Naive thymus-derived CD8-positive, alpha-beta T cell (primary cell): ENCODE data around the gene TRAPPC2L. TPM values are rescaled to one million over a fixed set of nuclear protein-coding genes. Genes with fewer than 3 reads are reported as not detected.
"Not testable (repeated sequence)": the region's sequence is repeated elsewhere in the genome, so short reads cannot be mapped to it uniquely, and the experiment has no call there.

Source experiments
- ATAC-seq, 2 donors: fragments of 150-1000 bp; cut with Tn5 transposase in 1 of 2; sonication (Bioruptor Pico), chemical (Tn5 transposase) in 1 of 2; 1 replicate in 1 of 2; 2 replicates in 1 of 2; pipeline ENCODE4 v1.10.0; 2021; ENCODE audit warnings: mild to moderate bottlenecking in 2 of 2, moderate library complexity in 2 of 2
- POLR2A ChIA-PET: fragments of 350-600 bp; sonication (Branson Sonifier 250); formaldehyde crosslinking; loops from one replicate; lab custom pipeline; 2021; ENCODE audit warnings: antibody characterized with exemption; lab: Charles Lee
- DNase-seq, 10 donors: peaks; one replicate each; pipeline versions ENCODE4 v3.0.0 to v3.0.0-alpha.2; 2020 to 2022
- H3K27ac Mint-ChIP-seq, 10 donors: one replicate each; pipeline ENCODE4 v1.8.0; 2020 to 2022; ENCODE audit warnings: mild to moderate bottlenecking in 10 of 10, mixed read lengths in 10 of 10, moderate library complexity in 4 of 10, inconsistent platforms in 1 of 10
- H3K27me3 Mint-ChIP-seq, 5 donors: one replicate each; pipeline ENCODE4 v1.8.0; 2021 to 2022; ENCODE audit warnings: mixed read lengths in 5 of 5
- H3K36me3 Mint-ChIP-seq, 3 donors: one replicate each; pipeline ENCODE4 v1.8.0; 2020 to 2022; ENCODE audit warnings: mixed read lengths in 3 of 3, mild to moderate bottlenecking in 2 of 3, inconsistent platforms in 1 of 3
- H3K4me1 Mint-ChIP-seq, 4 donors: one replicate each; pipeline ENCODE4 v1.8.0; 2021 to 2022; ENCODE audit warnings: mixed read lengths in 4 of 4
- H3K4me3 Mint-ChIP-seq, 10 donors: one replicate each; pipeline ENCODE4 v1.8.0; 2020 to 2022; ENCODE audit warnings: mild to moderate bottlenecking in 10 of 10, mixed read lengths in 10 of 10, moderate library complexity in 6 of 10, inconsistent platforms in 1 of 10
- H3K9me3 Mint-ChIP-seq, 9 donors: one replicate each; pipeline ENCODE4 v1.8.0; 2020 to 2022; ENCODE audit warnings: mixed read lengths in 9 of 9, mild to moderate bottlenecking in 3 of 9, inconsistent platforms in 1 of 9, moderate library complexity in 1 of 9
- polyA plus RNA-seq, 3 donors: library from polyadenylated mRNA; unstranded; fragments of 300-500 nt; fragmentation: Illumina TruSeq; gene quantifications; one replicate each; pipeline ENCODE4 v1.2.3, GENCODE V29; 2021
- total RNA-seq, 8 experiments: library from RNA in 2 of 8; stranded (reverse) in 2 of 8; gene quantifications; one replicate each; pipeline ENCODE4 v1.2.3 and lab custom pipeline; 2021 to 2026

Gene TRAPPC2L
- total and polyA plus RNA-seq, 5 experiments from 2014 or later: 70.0 to 86.5 (median 81.8) TPM

DNA sequence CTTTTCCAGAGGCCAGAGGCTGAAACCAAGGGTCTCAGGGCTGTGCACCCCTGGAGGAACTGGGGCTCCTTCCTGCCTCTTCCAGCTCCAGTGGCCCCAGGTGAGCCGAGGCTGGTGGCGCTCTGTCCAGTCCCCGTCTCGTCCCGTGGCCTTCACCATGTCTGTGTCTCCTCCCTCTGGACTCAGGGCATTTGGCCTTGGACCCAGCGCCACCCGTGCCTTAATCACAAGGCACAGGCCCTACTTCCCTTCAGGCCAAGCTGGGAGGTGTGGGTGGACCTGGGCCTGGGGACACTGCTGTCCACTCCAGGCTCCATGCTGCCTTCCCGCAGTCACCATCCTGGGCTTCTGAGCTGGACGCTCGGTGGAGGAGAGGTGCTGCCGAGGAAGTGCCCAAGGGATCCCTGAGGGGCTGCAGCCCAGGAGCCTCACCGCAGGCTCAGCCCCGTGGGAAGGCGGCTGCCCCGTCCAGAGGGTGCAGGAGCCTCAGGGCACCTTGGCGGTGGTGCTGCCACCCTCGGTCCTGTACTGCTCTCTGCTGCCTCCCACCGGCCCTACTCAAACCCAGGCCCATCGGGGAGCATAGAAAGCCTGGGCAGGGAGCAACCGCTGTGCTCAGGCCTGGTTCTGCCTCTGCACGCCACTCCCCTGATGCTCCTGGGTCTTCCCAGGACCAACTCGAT lies 35.6 kb upstream of the TRAPPC2L start:
- no peak for DNase-seq

DNA sequence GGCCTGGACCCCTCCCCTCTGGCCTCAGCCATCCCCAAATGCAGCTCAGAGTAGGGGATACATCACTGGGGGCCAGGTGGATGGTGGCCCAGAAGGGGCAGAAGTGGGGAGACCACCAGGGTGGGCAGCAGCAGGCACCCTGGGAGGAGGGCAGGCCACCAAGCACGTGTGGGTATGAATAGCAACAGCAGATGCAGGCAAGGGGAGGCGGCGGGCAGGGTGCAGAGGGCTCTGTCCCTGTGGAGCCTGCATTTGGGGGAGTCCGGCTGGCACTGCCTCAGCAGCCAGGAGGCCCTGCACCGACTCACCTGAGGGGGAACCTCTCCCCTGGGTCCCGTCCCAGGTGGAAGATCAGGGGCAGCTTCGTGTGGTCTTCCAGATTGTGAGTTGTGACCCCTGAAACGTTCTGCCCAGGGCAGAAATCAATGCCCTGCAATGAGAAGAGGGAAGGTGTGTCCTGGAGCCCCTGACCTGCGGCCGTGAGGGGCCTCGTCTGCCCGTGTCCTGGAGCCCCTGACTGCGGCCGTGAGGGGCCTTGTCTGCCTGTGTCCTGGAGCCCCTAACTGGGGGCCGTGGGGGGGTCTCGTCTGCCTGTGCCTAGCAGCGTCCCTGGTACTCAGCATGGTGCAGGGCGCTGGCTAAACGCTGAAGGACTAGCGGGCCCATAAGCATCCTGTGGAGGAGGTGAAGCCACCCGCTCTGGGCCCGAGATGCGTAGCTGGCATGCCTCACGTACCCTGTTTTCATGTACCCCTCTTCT lies 34.5 kb upstream of the TRAPPC2L start:
- Mint-ChIP-seq H3K4me1 (peaks cover 0 to 2% (median 0%) of the 10 kb centered on the region in 4 donors), H3K27me3 (no peaks in the 10 kb centered on the region), H3K36me3 (peaks cover 0 to 3% (median 2%) of the 10 kb centered on the region in 3 donors), H3K9me3 (no peaks in the 10 kb centered on the region), H3K4me3 (no peak overlapping the region), H3K27ac (peak overlapping the region in 1 of 10 donors; percentile 40)
- ATAC-seq (no peak), DNase-seq (no peak)
- POLR2A ChIA-PET: interaction anchor here (0.7 kb wide), 1 partner anchor 11 kb away, joined by 3 read pairs; the partner anchor contains the start of gene APRT

More for the DNA sequence above, 35.6 kb upstream of the TRAPPC2L start:
- no peak overlapping the region for H3K27ac Mint-ChIP-seq
- no peak overlapping the region for H3K4me3 Mint-ChIP-seq
- no peaks in the 10 kb centered on the region for H3K9me3 Mint-ChIP-seq
- peaks cover 0 to 2% (median 0%) of the 10 kb centered on the region in 4 donors for H3K4me1 Mint-ChIP-seq
- no peak for ATAC-seq
- H3K27me3 Mint-ChIP-seq: no peaks in the 10 kb centered on the region
- peaks cover 0 to 5% (median 2%) of the 10 kb centered on the region in 3 donors for H3K36me3 Mint-ChIP-seq
- POLR2A ChIA-PET: interaction anchor here (0.7 to 1.7 kb wide), 3 partner anchors 9 to 40 kb away, joined by 3 to 4 read pairs (median 3); partner anchors contain the start of genes APRT and CDT1

DNA sequence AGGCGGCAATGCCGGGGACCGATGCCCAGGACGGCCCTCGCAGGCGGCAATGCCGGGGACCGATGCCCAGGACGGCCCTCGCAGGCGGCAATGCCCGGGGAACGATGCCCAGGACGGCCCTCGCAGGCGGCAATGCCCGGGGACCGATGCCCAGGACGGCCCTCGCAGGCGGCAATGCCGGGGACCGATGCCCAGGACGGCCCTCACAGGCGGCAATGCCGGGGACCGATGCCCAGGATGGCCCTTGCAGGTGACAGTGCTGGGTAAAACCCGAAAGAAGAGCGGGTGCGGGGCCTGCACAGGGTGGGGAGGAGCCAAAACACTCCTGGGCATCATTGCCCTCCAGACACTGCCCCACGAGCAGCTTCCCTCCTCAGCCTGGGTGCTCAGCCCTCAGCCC lies 33.3 kb upstream of the TRAPPC2L start:
- ATAC-seq, H3K4me1 Mint-ChIP-seq, H3K27ac Mint-ChIP-seq, H3K9me3 Mint-ChIP-seq, POLR2A ChIA-PET, H3K36me3 Mint-ChIP-seq, DNase-seq, H3K27me3 Mint-ChIP-seq, H3K4me3 Mint-ChIP-seq: not testable (repeated sequence)

DNA sequence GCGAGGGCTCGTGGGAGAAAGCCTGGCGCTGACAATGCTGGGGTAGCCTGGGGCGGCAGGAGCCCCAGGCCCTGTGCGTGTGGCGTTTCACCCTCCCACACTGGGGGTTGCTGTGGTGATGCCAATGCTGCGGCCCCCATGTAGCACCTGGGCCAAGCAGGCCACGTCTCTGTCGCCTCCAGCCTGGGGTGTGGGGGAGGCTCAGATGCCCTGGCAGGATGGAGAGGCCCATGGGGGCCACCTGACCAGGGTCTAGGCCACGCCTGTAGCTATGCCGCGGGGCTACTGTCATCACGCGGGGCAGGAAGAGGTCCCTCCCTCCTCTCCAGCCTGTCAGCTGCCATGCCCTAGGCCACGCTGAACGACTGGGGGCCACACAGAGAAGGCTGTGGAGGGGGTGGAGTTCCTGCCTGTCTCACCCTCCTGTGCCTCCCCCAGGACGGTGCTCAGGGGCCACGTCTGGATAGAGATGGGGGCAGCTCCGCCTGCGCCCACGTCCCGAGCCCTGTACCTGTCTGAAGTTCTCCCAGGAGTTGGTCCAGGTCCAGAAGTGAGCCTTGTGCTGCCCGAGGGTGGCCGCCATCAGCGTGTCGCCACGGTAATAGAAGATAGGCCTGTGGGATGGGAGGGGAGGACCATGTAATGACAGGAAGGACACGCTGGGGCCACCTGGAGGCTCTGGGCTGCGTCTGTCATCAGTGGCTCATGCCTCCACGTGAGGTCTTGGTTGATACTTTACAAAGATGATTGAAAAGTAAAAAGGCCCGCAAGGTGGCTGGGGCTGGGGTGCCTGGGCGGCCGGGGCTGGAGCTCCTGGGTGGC lies 32.5 kb upstream of the TRAPPC2L start:
- H3K27ac Mint-ChIP-seq: no peak overlapping the region

DNA sequence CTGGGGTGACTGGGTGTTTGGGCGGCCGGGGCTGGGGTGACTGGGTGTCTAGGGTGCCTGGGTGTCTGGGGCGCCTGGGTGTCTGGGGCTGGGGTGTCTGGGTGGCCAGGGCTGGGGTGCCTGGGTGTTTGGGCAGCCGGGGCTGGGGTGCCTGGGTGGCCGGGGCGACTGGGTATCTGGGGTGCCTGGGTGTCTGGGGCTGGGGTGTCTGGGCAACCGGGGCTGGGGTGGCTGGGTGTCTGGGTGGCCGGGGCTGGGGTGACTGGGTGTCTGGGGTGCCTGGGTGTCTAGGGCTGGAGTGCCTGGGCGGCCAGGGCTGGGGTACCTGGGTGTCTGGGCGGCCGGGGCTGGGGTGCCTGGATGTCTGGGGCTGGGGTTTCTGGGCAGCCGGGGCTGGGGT lies 31.8 kb upstream of the TRAPPC2L start:
- ATAC-seq: no peak
- Mint-ChIP-seq H3K27ac (no peak overlapping the region), H3K9me3 (no peaks in the 10 kb centered on the region), H3K4me1 (peaks cover 0 to 2% (median 0%) of the 10 kb centered on the region in 4 donors), H3K36me3 (peaks cover 0 to 3% (median 2%) of the 10 kb centered on the region in 3 donors), H3K27me3 (no peaks in the 10 kb centered on the region), H3K4me3 (no peak overlapping the region)
- DNase-seq: no peak
- POLR2A ChIA-PET: no interaction called here

More for the DNA sequence above, 32.5 kb upstream of the TRAPPC2L start:
- Mint-ChIP-seq H3K4me3 (no peak overlapping the region), H3K36me3 (peaks cover 0 to 3% (median 2%) of the 10 kb centered on the region in 3 donors), H3K4me1 (peaks cover 0 to 2% (median 0%) of the 10 kb centered on the region in 4 donors), H3K9me3 (no peaks in the 10 kb centered on the region), H3K27me3 (no peaks in the 10 kb centered on the region)
- no peak for ATAC-seq
- POLR2A ChIA-PET: no interaction called here
- no peak for DNase-seq

DNA sequence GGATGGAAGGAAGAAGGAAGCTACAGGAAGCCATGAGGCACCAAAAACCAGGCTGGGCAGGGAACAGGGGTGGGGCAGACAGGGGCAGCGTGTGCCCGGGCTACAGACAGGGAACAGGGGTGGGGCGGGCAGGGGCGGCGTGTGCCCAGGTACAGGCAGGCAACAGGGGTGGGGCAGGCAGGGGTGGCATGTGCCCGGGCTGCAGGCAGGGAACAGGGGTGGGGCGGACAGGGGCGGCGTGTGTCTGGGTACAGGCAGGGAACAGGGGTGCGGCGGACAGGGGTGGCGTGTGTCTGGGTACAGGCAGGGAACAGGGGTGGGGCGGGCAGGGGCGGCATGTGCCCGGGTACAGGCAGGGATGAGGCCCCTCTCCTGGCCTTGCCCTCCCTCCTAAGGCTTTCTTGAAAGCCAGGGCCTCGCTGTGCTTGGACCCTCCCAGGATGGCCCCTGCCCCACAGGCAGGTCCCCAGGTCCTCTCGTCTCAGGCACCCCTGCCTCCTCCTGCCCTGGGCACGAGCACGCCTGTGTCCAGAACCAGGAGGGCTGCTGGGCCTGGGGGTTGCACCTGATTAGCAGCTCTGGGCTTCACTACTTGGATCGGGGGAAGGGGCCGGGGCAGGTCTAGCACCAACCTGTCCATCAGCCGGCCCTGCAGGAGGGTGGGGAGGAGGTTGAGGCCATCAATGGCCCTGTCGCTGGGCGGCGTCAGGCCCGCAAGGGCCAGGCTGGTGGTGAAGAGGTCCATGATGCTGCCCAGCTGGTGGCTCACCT lies 30.7 kb upstream of the TRAPPC2L start:
- POLR2A ChIA-PET: interaction anchor here (0.5 to 0.6 kb wide), 2 partner anchors 10 to 147 kb away, joined by 3 to 4 read pairs; no protein-coding TSS in a partner anchor
- Mint-ChIP-seq H3K4me3 (no peak overlapping the region), H3K4me1 (peaks cover 0 to 2% (median under 1%) of the 10 kb centered on the region in 4 donors), H3K27me3 (no peaks in the 10 kb centered on the region), H3K27ac (peak overlapping the region in 1 of 10 donors; percentile 25), H3K36me3 (peaks cover 0 to 3% (median 2%) of the 10 kb centered on the region in 3 donors), H3K9me3 (no peaks in the 10 kb centered on the region)
- DNase-seq (no peak), ATAC-seq (no peak)

DNA sequence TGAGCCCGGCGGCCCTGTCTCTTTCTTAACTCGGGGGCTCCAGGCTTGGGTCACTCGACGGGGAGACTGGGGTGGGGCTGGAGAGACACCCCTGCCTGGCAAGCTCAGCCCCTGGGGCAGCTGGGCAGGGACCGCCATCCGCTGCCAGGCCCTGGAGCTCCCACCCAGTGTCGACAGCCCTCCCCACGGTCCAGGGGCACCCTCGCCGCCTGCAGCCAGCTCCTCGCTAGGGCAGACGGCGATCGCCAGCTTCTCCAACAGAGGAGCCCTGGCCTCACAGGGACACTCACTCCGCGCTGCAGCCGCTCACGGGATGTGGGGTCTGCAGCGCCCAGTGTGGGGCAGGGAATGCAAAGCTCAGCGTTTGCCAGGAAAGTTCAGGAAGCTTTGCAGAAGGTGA lies 29.2 kb upstream of the TRAPPC2L start:
- no peak overlapping the region for H3K4me3 Mint-ChIP-seq
- no peaks in the 10 kb centered on the region for H3K27me3 Mint-ChIP-seq
- peaks cover 0 to 1% (median under 1%) of the 10 kb centered on the region in 3 donors for H3K36me3 Mint-ChIP-seq
- DNase-seq (no peak), ATAC-seq (no peak)
- POLR2A ChIA-PET: no interaction called here
- H3K27ac Mint-ChIP-seq: no peak overlapping the region
- peaks cover 0 to 2% (median under 1%) of the 10 kb centered on the region in 4 donors for H3K4me1 Mint-ChIP-seq
- H3K9me3 Mint-ChIP-seq: no peaks in the 10 kb centered on the region

DNA sequence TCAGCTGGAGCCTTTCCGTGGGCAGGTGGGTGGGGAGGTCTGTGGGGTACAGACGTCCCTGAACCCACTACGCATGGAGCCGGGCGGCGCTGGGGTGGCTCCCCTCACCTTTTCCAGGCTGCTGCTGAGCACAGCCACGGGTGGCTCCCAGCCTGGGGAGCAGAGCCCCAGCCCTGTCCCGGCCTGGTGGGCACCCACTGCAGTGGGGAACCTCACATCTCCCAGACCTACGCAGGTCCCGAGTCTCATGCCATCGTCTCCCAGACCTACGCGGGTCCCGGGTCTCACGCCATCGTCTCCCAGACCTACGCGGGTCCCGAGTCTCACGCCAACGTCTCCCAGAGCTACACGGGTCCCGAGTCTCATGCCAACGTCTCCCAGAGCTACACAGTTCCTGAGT lies 28.2 kb upstream of the TRAPPC2L start:
- peaks cover 0 to 2% (median under 1%) of the 10 kb centered on the region in 4 donors for H3K4me1 Mint-ChIP-seq
- POLR2A ChIA-PET: no interaction called here
- no peaks in the 10 kb centered on the region for H3K27me3 Mint-ChIP-seq
- no peaks in the 10 kb centered on the region for H3K9me3 Mint-ChIP-seq
- peaks cover 0 to 1% (median 0%) of the 10 kb centered on the region in 3 donors for H3K36me3 Mint-ChIP-seq
- DNase-seq: no peak
- no peak for ATAC-seq
- H3K4me3 Mint-ChIP-seq: no peak overlapping the region
- H3K27ac Mint-ChIP-seq: no peak overlapping the region

DNA sequence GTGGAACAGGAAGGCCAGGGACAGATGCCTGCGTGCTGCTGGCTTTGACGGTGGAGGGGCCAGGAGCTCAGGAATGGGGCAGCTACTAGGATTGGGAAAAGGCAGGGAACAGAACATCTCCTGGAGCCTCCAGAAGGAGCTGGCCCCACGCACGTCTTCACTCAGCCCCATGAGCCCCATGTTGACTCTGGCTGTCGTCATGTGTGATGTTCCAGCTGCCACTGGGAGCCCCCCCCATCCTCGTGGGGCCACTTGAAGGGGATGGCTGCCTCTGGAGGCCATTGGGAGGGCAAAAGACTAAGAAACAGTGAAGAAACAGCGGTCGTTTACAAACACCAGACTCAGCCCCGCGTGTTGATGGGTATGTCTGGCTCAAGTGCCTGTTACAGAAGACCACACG lies 26.7 kb upstream of the TRAPPC2L start:
- Mint-ChIP-seq H3K27me3 (no peaks in the 10 kb centered on the region), H3K27ac (peak overlapping the region in 1 of 10 donors; percentile 32), H3K4me1 (peaks cover 0 to 2% (median under 1%) of the 10 kb centered on the region in 4 donors), H3K9me3 (no peaks in the 10 kb centered on the region), H3K4me3 (no peak overlapping the region), H3K36me3 (peaks cover 0 to 5% (median 2%) of the 10 kb centered on the region in 3 donors)
- POLR2A ChIA-PET: interaction anchor here (0.6 kb wide), 1 partner anchor 18 kb away, joined by 3 read pairs; the partner anchor contains the start of gene APRT
- DNase-seq: no peak
- no peak for ATAC-seq

DNA sequence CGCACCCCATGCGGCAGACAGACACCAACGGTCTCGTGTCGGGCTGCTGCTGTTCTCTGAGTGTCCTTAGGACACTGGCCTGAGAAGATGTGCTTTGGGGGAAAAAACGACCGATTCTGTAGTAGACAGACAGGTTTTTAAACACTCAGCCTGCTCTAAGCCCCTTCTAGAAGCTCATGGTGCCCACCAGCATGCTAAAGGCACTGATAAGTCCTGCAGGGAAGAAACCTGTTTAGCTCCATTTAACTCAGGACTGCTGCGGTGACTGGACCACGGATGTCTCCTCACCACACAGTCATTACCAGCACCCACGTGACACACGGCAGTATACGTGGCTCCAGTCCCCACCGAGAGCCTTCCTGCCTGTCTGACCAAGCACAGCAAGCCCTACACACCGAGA lies 26.1 kb upstream of the TRAPPC2L start:
- no peak overlapping the region for H3K27ac Mint-ChIP-seq
- no peaks in the 10 kb centered on the region for H3K9me3 Mint-ChIP-seq
- ATAC-seq (no peak), DNase-seq (no peak)
- H3K4me3 Mint-ChIP-seq: no peak overlapping the region
- no peaks in the 10 kb centered on the region for H3K27me3 Mint-ChIP-seq
- H3K36me3 Mint-ChIP-seq: peaks cover 0 to 5% (median 2%) of the 10 kb centered on the region in 3 donors
- peaks cover 0 to 1% (median under 1%) of the 10 kb centered on the region in 4 donors for H3K4me1 Mint-ChIP-seq
- POLR2A ChIA-PET: interaction anchor here (0.6 kb wide), 1 partner anchor 19 kb away, joined by 3 read pairs; the partner anchor contains the start of gene APRT

DNA sequence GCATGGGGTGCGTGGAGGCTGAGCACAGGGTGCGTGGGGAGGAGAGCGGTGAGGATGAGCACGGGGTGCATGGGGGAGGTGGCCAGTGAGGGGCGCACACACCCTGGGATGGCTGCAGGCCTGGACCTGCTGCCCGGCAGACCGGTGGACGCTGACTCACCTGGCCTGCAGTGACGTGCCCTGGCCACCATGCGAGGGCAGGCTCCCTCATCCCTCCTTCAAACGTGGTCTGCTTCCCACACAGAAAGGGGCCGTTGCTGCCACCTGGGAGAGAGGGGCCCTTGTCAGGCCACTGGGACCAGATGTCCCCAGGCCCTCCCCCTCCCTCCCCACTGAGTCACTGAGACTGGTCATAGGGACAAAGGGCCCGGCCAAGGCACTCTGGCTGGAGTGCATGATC lies 25.1 kb upstream of the TRAPPC2L start:
- POLR2A ChIA-PET: no interaction called here
- H3K27ac Mint-ChIP-seq: no peak overlapping the region
- H3K36me3 Mint-ChIP-seq: peaks cover 0 to 4% (median 2%) of the 10 kb centered on the region in 3 donors
- ATAC-seq (no peak), DNase-seq (no peak)
- no peak overlapping the region for H3K4me3 Mint-ChIP-seq
- no peaks in the 10 kb centered on the region for H3K27me3 Mint-ChIP-seq
- H3K4me1 Mint-ChIP-seq: peaks cover 0 to 1% (median 0%) of the 10 kb centered on the region in 4 donors
- H3K9me3 Mint-ChIP-seq: no peaks in the 10 kb centered on the region
